MM.1S (cell line): ENCODE data around the gene LDLRAD4.

Source experiments
- CTCF ChIP-seq: fragments of 300-600 bp; sonication (generic); IDR thresholded peaks from 2 replicates; pipeline ENCODE4 v1.5.1; 2016; ENCODE audit warnings: antibody characterized with exemption, low read length, mixed read lengths
- EZH2 ChIP-seq: fragments of 300-600 bp; sonication (generic); optimal IDR thresholded peaks from 2 replicates; pipeline ENCODE3; 2017; ENCODE audit warnings: low read depth, mild to moderate bottlenecking, antibody characterized with exemption, low read length, mixed read lengths

DNA sequence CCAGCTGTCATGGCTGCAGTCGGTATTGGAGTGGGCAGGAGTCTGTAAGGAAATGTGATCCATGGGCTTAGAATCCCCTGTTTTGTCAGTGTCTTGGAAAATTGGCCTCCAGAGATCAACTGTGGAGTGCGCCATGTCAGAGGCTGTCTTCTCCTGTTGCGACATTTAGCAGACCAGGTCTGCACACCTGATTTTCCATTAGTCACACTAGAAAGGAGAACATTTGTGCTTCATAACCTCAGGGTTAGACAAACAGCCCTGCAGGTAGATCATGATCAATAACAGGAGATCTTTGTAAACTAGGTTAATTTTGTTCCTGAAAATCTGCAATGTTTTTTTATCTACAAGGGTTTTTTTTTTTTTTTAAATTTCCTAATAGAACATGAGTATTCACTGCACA lies 28.0 kb downstream of the LDLRAD4 start:
- TF ChIP-seq CTCF (no peak), EZH2 (no peak)
